ENCODE results near the gene RESF1.

The RESF1 gene

DNA sequence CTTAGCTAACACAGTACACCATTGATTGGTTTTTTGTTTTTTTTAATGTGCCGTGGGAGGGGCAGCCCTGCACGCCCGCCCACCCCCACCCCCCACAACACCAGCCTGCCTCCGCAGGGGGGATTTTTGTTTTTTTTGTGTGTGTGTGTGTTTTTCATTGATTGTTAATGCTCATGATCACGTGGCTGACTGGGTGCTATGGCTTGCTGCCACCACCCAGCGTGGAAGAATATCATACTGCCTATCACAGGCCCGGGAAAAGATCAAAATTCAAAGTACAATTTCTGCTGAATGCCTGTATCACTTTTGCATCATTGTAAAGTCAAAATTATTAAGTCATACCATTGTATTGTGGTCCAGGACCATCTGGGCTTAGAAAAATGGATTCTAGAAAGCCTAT, 8.3 kb downstream of the RESF1 start:
- ATAC-seq (ENCODE audit: low read depth) (peak; percentile 33), DNase-seq (ENCODE audit: low spot score in 2 of 2) (no peak)
- Mint-ChIP-seq H3K4me3 (peak overlapping the region; percentile 61), H3K9me3 (peaks cover 3% of the 10 kb centered on the region), H3K4me1 (peaks cover 50% of the 10 kb centered on the region), H3K36me3 (peaks cover 59% of the 10 kb centered on the region), H3K27me3 (no peaks in the 10 kb centered on the region), H3K27ac (peak overlapping the region; percentile 94)

DNA sequence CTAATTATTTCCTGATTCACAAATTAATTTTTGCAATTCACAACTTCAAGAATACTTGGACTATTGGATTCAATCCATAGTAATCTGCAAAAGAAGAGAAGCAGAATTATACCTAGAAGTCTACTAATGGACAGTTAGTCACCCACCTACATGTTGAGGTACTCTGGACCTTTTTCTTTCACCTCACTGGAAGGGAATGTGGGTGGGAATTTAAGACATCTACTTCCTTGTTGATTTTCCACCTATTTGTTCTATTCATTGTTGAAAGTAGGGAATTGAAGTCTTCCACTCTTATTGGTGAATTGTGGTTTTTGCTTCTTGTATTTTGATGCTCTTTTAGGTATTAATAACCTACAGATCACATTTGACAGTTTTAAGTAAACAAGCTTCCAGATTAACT, 11.0 kb downstream of the RESF1 start:
- Mint-ChIP-seq H3K4me1 (peaks cover 31% of the 10 kb centered on the region), H3K27me3 (no peaks in the 10 kb centered on the region), H3K36me3 (peaks cover 58% of the 10 kb centered on the region), H3K4me3 (no peak overlapping the region), H3K9me3 (no peaks in the 10 kb centered on the region), H3K27ac (peak overlapping the region; percentile 6)
- ATAC-seq (ENCODE audit: low read depth): no peak
- DNase-seq (ENCODE audit: low spot score in 2 of 2): no peak

DNA sequence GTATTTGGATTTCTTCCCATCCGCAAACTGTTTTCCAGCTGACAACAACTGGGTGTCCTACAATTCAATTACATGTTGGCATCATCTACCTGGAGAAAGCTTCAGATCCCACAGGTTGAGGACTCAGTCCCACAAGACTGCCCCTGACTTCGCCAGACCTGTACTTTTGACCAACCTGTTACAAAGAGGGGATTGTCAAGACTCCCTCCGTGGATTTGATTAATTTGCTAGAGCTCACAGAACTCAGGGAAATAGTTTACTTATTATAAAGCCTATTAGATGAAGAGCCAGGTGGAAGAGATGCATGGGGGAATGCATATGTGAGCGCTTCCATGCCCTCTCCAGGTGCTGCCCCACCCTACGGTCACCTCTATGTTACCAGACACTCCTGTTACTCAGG, 14.6 kb downstream of the RESF1 start:
- ATAC-seq (ENCODE audit: low read depth) (no peak), DNase-seq (ENCODE audit: low spot score in 2 of 2) (no peak)
- no peaks in the 10 kb centered on the region for H3K27me3 Mint-ChIP-seq
- H3K36me3 Mint-ChIP-seq: peaks cover 69% of the 10 kb centered on the region
- peaks cover 8% of the 10 kb centered on the region for H3K4me1 Mint-ChIP-seq
- no peak overlapping the region for H3K4me3 Mint-ChIP-seq
- H3K9me3 Mint-ChIP-seq: peaks cover 2% of the 10 kb centered on the region
- no peak overlapping the region for H3K27ac Mint-ChIP-seq

- Mint-ChIP-seq H3K4me1 (peaks cover 3% of the 10 kb centered on the region), H3K9me3 (peaks cover 2% of the 10 kb centered on the region), H3K27ac (peak overlapping the region; percentile 45), H3K36me3 (peaks cover 72% of the 10 kb centered on the region), H3K27me3 (no peaks in the 10 kb centered on the region), H3K4me3 (no peak overlapping the region)
- DNase-seq (ENCODE audit: low spot score in 2 of 2) (no peak), ATAC-seq (ENCODE audit: low read depth) (no peak)
These were observed 15.5 kb downstream of the RESF1 start for GRCh38 chr12:31974673-31975072.

DNA sequence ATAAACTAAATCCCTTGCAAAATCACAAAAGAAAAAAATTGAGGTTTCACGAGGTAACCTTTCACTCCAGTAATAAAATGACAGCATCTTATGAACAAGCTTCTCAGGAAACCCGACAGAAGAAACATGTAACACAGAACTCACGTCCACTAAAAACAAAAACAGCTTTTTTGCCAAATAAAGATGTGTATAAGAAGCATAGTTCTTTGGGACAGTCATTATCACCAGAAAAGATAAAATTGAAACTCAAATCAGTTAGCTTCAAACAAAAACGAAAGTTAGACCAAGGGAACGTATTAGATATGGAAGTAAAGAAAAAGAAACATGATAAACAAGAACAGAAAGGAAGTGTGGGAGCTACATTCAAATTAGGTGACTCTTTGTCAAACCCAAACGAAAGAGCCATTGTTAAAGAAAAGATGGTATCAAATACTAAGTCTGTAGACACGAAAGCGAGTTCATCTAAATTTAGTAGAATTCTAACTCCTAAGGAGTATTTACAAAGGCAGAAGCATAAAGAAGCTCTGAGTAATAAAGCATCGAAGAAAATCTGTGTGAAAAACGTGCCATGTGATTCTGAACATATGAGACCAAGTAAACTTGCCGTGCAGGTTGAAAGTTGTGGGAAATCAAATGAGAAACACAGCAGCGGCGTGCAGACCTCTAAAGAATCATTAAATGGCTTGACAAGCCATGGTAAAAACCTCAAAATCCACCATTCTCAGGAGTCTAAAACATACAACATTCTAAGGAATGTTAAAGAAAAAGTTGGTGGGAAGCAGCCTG, 25.8 kb downstream of the RESF1 start:
- no peaks in the 10 kb centered on the region for H3K27me3 Mint-ChIP-seq
- peaks cover 23% of the 10 kb centered on the region for H3K4me1 Mint-ChIP-seq
- DNase-seq (ENCODE audit: low spot score in 2 of 2) (no peak), ATAC-seq (ENCODE audit: low read depth) (no peak)
- H3K9me3 Mint-ChIP-seq: peaks cover 16% of the 10 kb centered on the region
- H3K27ac Mint-ChIP-seq: peak overlapping the region; percentile 86
- peak overlapping the region; percentile 46 for H3K4me3 Mint-ChIP-seq
- H3K36me3 Mint-ChIP-seq: peaks cover 53% of the 10 kb centered on the region

DNA sequence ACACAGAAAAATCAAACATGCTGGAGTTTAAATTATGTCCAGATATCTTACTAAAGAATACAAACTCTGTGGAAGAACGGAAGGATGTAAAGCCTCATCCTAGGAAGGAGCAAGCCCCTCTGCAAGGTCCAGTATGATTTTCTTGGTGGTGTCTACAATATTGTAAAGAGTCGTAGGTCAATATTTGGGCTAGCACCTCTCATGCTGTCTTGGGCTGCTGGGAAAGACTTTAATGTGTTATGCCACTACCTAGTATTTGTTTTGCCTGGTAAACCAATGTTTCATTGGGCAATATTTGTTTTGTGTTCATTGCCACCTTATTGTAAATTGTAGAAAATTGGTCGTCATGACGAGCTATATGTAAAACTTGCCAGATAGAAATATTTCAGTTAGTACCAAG, 26.6 kb downstream of the RESF1 start:
- no peak for DNase-seq (ENCODE audit: low spot score in 2 of 2)
- Mint-ChIP-seq H3K4me1 (peaks cover 29% of the 10 kb centered on the region), H3K9me3 (peaks cover 16% of the 10 kb centered on the region), H3K36me3 (peaks cover 59% of the 10 kb centered on the region), H3K27ac (peak overlapping the region; percentile 86), H3K4me3 (no peak overlapping the region), H3K27me3 (no peaks in the 10 kb centered on the region)
- no peak for ATAC-seq (ENCODE audit: low read depth)

DNA sequence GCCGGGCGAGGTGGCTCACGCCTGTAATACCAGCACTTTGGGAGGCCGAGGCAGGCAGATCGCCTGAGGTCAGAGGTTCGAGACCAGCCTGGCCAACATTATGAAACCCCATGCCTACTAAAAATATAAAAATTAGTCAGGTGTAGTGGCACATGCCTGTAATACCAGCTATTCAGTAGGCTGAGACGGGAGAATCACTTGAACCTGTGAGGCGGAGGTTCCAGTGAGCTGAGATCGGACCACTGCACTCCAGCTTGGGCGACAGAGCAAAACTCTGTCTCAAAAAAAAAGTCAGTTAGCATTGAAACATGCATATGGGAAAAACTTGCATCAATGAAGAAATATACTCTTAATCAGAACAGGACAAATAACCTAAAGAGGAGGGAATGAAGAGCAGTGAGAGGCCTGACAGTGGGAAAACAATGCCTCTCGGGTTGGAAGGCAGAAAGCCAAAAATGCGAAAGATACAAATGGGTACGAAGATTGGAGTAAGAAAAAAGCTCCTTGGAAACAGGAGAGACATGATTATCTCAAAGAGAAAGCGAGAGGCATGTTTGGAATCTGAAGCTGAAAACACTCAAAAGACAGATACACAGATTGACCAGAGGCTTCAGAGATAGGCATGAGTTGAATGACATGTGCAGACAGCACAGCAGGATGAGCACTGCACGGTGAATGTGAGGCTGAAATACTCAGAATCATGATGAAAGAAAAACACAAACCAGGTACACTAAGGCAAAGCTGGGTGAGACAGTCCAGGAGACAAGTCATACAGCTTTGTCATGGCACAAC, 30.6 kb downstream of the RESF1 start:
- peaks cover 46% of the 10 kb centered on the region for H3K36me3 Mint-ChIP-seq
- no peak overlapping the region for H3K4me3 Mint-ChIP-seq
- peak overlapping the region; percentile 42 for H3K27ac Mint-ChIP-seq
- peaks cover 19% of the 10 kb centered on the region for H3K4me1 Mint-ChIP-seq
- H3K27me3 Mint-ChIP-seq: no peaks in the 10 kb centered on the region
- DNase-seq (ENCODE audit: low spot score in 2 of 2) (no peak), ATAC-seq (ENCODE audit: low read depth) (no peak)
- peaks cover 6% of the 10 kb centered on the region for H3K9me3 Mint-ChIP-seq

DNA sequence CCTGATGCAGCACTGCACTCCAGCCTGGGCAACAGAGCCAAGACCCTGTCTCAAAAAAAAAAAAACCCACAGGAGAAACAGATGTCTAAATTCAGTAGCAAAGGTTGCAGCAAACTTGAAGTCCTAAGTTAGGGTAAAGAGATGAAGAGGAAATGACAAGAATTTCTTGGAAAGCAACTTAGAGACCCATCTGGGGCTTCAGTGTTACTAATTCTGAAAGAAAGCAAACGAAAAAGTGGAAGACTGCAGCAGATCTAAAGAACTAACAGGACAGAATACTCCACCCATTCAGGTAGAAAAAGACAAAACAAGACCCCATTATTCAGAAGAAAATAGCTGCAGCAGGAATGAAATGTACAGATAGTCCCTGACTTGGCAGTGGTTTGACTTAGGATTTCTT, 31.9 kb downstream of the RESF1 start:
- ATAC-seq (ENCODE audit: low read depth): no peak
- no peak for DNase-seq (ENCODE audit: low spot score in 2 of 2)
- peaks cover 36% of the 10 kb centered on the region for H3K36me3 Mint-ChIP-seq
- H3K4me3 Mint-ChIP-seq: no peak overlapping the region
- H3K27ac Mint-ChIP-seq: peak overlapping the region; percentile 41
- H3K27me3 Mint-ChIP-seq: no peaks in the 10 kb centered on the region
- H3K9me3 Mint-ChIP-seq: peaks cover 2% of the 10 kb centered on the region
- H3K4me1 Mint-ChIP-seq: peaks cover 13% of the 10 kb centered on the region

DNA sequence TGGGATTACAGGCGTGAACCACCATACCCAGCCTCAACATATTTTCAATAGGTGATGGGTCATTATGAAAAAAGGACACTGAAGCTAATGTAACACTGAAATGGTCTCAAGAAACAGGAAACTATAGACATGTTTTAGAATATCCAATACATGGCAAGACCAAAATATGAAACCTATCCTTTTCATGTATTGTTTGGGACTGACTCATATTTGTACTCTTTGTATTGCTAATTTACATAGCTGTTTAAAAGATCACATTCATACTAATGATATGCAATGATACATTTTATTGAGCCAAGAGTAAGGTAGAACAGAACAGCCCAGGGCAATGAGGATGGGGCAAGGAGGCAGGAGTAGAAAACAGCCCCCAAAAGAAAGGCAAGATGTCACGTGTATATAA, 32.6 kb downstream of the RESF1 start:
- no peak overlapping the region for H3K4me3 Mint-ChIP-seq
- peak overlapping the region; percentile 72 for H3K27ac Mint-ChIP-seq
- peaks cover 9% of the 10 kb centered on the region for H3K4me1 Mint-ChIP-seq
- ATAC-seq (ENCODE audit: low read depth): no peak
- no peaks in the 10 kb centered on the region for H3K9me3 Mint-ChIP-seq
- no peaks in the 10 kb centered on the region for H3K27me3 Mint-ChIP-seq
- no peak for DNase-seq (ENCODE audit: low spot score in 2 of 2)
- H3K36me3 Mint-ChIP-seq: peaks cover 32% of the 10 kb centered on the region

DNA sequence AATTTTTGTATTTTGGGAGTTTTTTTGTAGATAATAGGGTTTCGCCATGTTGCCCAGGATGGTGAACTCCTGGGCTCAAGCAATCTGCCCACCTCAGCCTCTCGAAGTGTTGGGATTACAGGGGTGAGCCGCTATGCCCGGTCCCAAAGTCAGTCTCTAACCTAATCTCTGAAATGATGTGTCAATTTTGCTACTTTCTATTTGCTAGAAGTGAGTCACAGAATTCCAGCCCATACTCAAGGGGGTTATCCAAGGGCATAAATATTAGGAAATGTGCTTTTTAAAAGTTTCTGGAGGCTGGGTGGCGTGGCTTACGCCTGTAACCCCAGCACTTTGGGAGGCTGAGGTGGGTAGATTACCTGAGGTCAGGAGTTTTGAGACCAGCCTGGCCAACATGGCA, 40.5 kb downstream of the RESF1 start:
- ATAC-seq (ENCODE audit: low read depth): no peak
- no peak overlapping the region for H3K27ac Mint-ChIP-seq
- H3K4me3 Mint-ChIP-seq: no peak overlapping the region
- H3K4me1 Mint-ChIP-seq: peaks cover 3% of the 10 kb centered on the region
- H3K9me3 Mint-ChIP-seq: no peaks in the 10 kb centered on the region
- DNase-seq (ENCODE audit: low spot score in 2 of 2): no peak
- peaks cover 23% of the 10 kb centered on the region for H3K36me3 Mint-ChIP-seq
- H3K27me3 Mint-ChIP-seq: no peaks in the 10 kb centered on the region

DNA sequence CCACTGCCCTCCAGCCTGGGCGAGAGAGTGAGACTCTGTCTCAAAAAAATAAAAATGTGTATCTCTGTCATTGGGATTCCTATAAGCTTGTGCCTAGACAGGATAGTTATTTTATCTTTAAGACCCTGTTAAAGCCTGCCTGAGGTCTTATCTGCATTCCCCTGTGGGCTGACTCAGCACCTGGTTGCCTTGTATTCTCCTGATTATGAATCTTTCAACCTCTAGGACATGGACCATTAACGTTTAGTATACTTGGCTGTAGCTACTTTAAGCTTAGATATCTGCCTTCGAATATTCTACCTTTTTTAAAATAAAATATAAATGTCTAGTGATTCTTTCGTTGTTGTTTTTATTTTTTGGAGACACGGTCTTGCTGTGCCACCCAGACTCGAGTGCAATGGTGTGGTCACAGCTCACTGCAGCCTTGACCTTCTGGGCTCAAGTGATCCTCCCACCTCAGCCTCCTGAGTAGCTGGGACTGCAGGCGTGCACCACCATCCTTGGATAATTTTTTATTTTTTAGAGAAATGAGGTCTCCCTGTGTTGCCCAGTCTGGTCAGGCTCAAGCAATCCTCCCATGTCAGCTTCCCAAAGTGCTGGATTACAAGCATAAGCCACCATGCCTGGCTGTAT, 41.3 kb downstream of the RESF1 start:
- DNase-seq (ENCODE audit: low spot score in 2 of 2) (no peak), ATAC-seq (ENCODE audit: low read depth) (no peak)
- Mint-ChIP-seq H3K4me3 (no peak overlapping the region), H3K4me1 (peaks cover 3% of the 10 kb centered on the region), H3K9me3 (no peaks in the 10 kb centered on the region), H3K27ac (no peak overlapping the region), H3K27me3 (no peaks in the 10 kb centered on the region), H3K36me3 (peaks cover 23% of the 10 kb centered on the region)

DNA sequence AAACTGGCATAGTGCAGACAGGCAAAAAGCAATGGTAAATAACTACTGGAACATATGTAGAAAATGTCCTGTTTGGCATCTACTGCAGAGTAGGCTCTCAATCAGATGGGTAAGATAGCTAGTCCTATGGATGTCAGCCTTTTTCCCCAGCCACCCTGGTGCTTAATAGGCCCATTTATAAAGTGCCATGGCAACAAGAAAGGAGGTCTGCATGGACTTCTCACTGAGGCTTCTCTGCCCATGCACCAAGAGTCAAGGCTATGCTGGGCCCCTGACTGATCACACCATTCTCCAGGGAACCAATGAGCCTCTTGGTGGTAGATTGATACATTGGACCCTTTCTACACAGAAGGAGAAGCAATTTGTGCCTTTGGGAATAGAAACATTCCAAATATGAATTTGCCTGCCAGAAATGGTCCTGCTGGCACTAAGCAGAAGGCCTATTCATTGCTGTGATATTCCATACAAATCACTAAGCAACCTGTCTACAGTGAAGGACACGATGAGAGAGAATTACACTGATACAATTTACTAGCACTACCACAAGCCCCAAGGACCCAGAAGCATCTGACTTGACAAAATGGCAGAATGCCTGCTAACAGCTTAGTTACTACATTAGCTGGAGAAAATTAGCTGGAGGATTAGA, 43.8 kb downstream of the RESF1 start:
- ATAC-seq (ENCODE audit: low read depth) (no peak), DNase-seq (ENCODE audit: low spot score in 2 of 2) (no peak)
- no peak overlapping the region for H3K4me3 Mint-ChIP-seq
- H3K36me3 Mint-ChIP-seq: peaks cover 19% of the 10 kb centered on the region
- H3K27me3 Mint-ChIP-seq: no peaks in the 10 kb centered on the region
- peak overlapping the region; percentile 69 for H3K27ac Mint-ChIP-seq
- no peaks in the 10 kb centered on the region for H3K9me3 Mint-ChIP-seq
- peaks cover 3% of the 10 kb centered on the region for H3K4me1 Mint-ChIP-seq

- Mint-ChIP-seq H3K4me3 (no peak overlapping the region), H3K4me1 (peaks cover 3% of the 10 kb centered on the region), H3K27me3 (no peaks in the 10 kb centered on the region), H3K9me3 (no peaks in the 10 kb centered on the region), H3K36me3 (peaks cover 19% of the 10 kb centered on the region), H3K27ac (no peak overlapping the region)
- no peak for DNase-seq (ENCODE audit: low spot score in 2 of 2)
- ATAC-seq (ENCODE audit: low read depth): no peak
These were observed 44.4 kb downstream of the RESF1 start for GRCh38 chr12:32003654-32004053.

Data from memory B cell (primary cell).